Upper lobe of left lung (tissue), 4 donors: ENCODE data around the gene DSCAM.

Experiments used
- POLR2A ChIP-seq, 4 donors: fragments of 450-650 bp; IDR thresholded peaks; one replicate each; pipeline ENCODE4 v1.5.1; 2016 to 2017; ENCODE audit warnings: antibody characterized with exemption in 4 of 4, mild to moderate bottlenecking in 2 of 4
- POLR2AphosphoS5 ChIP-seq, 2 donors: sonication (generic); formaldehyde crosslinking; IDR thresholded peaks; one replicate each; pipeline ENCODE4 v1.5.1; 2017; ENCODE audit warnings: antibody characterized with exemption in 2 of 2
- TF ChIP-seq, protein P1 (sequence below), 6 experiments: fragments of 450-650 bp in 4 of 6; fragments of 200-600 bp in 2 of 6; sonication (generic) in 2 of 6; IDR thresholded peaks; one replicate each; pipeline ENCODE4 v1.5.1; 2016 to 2019; ENCODE audit warnings: antibody characterized with exemption in 6 of 6

DNA sequence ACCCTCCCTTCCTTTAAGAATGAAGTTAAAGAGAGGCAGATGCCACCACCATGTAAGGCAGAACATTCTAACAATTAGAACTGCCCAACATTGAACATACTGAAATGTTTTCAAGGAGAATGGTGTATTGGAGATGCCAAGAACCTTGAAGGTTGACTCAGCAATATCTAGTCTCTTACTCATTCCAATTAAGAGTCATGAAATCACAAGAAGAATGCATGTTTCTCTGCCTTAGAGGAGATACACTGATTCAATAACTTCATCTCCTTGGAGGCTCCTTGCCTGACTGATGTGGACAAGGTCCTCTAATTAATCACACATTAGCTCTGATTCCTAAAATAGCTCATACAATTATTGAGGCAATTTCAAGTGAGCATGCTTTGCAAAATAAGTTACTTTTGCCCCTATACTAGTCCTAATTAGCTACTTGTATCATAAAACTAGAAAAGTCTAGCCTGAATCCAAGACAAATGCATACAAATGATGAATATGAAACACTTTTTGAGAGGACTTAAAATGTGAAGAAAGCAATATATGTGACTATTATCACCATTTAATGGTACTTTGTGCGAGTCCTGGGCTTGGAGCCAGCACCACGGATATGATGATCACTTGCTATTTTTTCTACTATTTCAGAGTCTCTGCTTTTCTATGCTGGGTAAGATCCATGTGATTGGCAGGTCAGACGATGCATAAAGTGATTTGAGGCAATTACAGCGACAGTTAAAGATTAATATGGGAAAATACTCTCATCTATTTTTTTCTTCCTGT, 114.5 kb downstream of the DSCAM start:
- TF ChIP-seq, protein P1, sequence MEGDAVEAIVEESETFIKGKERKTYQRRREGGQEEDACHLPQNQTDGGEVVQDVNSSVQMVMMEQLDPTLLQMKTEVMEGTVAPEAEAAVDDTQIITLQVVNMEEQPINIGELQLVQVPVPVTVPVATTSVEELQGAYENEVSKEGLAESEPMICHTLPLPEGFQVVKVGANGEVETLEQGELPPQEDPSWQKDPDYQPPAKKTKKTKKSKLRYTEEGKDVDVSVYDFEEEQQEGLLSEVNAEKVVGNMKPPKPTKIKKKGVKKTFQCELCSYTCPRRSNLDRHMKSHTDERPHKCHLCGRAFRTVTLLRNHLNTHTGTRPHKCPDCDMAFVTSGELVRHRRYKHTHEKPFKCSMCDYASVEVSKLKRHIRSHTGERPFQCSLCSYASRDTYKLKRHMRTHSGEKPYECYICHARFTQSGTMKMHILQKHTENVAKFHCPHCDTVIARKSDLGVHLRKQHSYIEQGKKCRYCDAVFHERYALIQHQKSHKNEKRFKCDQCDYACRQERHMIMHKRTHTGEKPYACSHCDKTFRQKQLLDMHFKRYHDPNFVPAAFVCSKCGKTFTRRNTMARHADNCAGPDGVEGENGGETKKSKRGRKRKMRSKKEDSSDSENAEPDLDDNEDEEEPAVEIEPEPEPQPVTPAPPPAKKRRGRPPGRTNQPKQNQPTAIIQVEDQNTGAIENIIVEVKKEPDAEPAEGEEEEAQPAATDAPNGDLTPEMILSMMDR (IDR thresholded peaks at IDR 0.05) = no peak
- no peak for TF ChIP-seq POLR2A (IDR thresholded peaks at IDR 0.05)
- TF ChIP-seq POLR2AphosphoS5 (IDR thresholded peaks at IDR 0.05) = no peak
